ENCODE measurements around the gene USP35.
"Not testable (repeated sequence)": the region's sequence is repeated elsewhere in the genome, so short reads cannot be mapped to it uniquely, and the experiment has no call there.

GRCh38 chr11:78233046-78233445 is 44.3 kb downstream of the USP35 start:
- TF ChIP-seq POLR2AphosphoS5, CTCF, POLR2A, EP300 (IDR thresholded peaks at IDR 0.05): not testable (repeated sequence)

Data from sigmoid colon (tissue), 4 donors.